Measurements from ENCODE around the gene EVI2A.
A peak's percentile ranks its signal among the peaks of the same experiment; 100 is the strongest.

The EVI2A gene

GRCh38 chr17:31269578-31269983, 51.8 kb downstream of the EVI2A start:
- H3K4me3 ChIP-seq (ENCODE audit: low read length), result no peak overlapping the region
- H3K9me3 ChIP-seq (ENCODE audit: insufficient read depth, low read depth, low read length), result no peaks in the 10 kb centered on the region
- H3K4me1 ChIP-seq (ENCODE audit: insufficient read depth, low read length), result peaks cover 7% of the 10 kb centered on the region; the same call in 1 of the 2 replicates
- H3K27me3 ChIP-seq (ENCODE audit: insufficient read depth, low read length), result no peaks in the 10 kb centered on the region
- H3K36me3 ChIP-seq (ENCODE audit: insufficient read depth, low read depth, low read length), result peaks cover 34% of the 10 kb centered on the region
- peak overlapping the region; percentile 32 for H3K27ac ChIP-seq (ENCODE audit: low read length)
- H3K9ac ChIP-seq (ENCODE audit: low read depth, low read length), result peak overlapping the region; percentile 30; the same call in 1 of the 2 replicates

- H3K36me3 ChIP-seq (ENCODE audit: insufficient read depth, low read depth, low read length), result peaks cover 34% of the 10 kb centered on the region
- H3K4me3 ChIP-seq (ENCODE audit: low read length), result no peak overlapping the region
- peak overlapping the region; percentile 32 for H3K27ac ChIP-seq (ENCODE audit: low read length)
- H3K9me3 ChIP-seq (ENCODE audit: insufficient read depth, low read depth, low read length), result no peaks in the 10 kb centered on the region
- H3K27me3 ChIP-seq (ENCODE audit: insufficient read depth, low read length), result no peaks in the 10 kb centered on the region
- peaks cover 7% of the 10 kb centered on the region; the same call in 1 of the 2 replicates for H3K4me1 ChIP-seq (ENCODE audit: insufficient read depth, low read length)
- peak overlapping the region; percentile 5; the same call in 1 of the 2 replicates for H3K9ac ChIP-seq (ENCODE audit: low read depth, low read length)
Observed at GRCh38 chr17:31269036-31269577, 52.3 kb downstream of the EVI2A start.
